ENCODE measurements around the gene BMP10. TPM values are rescaled to one million over a fixed set of nuclear protein-coding genes. Genes with fewer than 3 reads are reported as not detected.

Gene BMP10
- total RNA-seq, 2 donors from 2014 or later: not detected

- peaks cover 23% of the 10 kb centered on the region for H3K4me1 Mint-ChIP-seq
- TF ChIP-seq CTCF (conservative IDR thresholded peaks at IDR 0.05): no peak
- Histone ChIP-seq H3K9ac (ENCODE audit: extremely low read depth, low read length, poor library complexity, severe bottlenecking) (no peak overlapping the region), H3K4me1 (ENCODE audit: control insufficient read depth, insufficient read depth, low read length) (peaks cover 3% of the 10 kb centered on the region), H3K36me3 (ENCODE audit: control insufficient read depth, insufficient read depth, low read length) (no peaks in the 10 kb centered on the region), H3K4me3 (ENCODE audit: low read length) (no peak overlapping the region), H3K9me3 (ENCODE audit: control insufficient read depth, low read length) (no peaks in the 10 kb centered on the region), H3K27ac (ENCODE audit: low read depth, low read length) (no peak overlapping the region), H3K27me3 (ENCODE audit: control insufficient read depth, insufficient read depth, low read length, poor library complexity, severe bottlenecking) (peaks cover 54% of the 10 kb centered on the region)
- 82 to 88% methylated on average over 5 to 7 of the region's 7 CpGs for WGBS, 2 experiments (ENCODE audit: insufficient coverage in 1 of 2, insufficient read length in 1 of 2)
- H3K9me3 Mint-ChIP-seq: no peaks in the 10 kb centered on the region
- no peaks in the 10 kb centered on the region for H3K36me3 Mint-ChIP-seq (ENCODE audit: low read depth)
- no peak for DNase-seq
- no peak overlapping the region for H3K27ac Mint-ChIP-seq
- H3K4me3 Mint-ChIP-seq: no peak overlapping the region
- H3K27me3 Mint-ChIP-seq (ENCODE audit: insufficient read depth): peaks cover 66% of the 10 kb centered on the region
Observed at GRCh38 chr2:68862889-68863288, 8.3 kb downstream of the BMP10 start.

- no peak for TF ChIP-seq CTCF (conservative IDR thresholded peaks at IDR 0.05)
- H3K4me1 ChIP-seq (ENCODE audit: control insufficient read depth, insufficient read depth, low read length): peaks cover 3% of the 10 kb centered on the region
- Mint-ChIP-seq H3K9me3 (no peaks in the 10 kb centered on the region), H3K27ac (no peak overlapping the region), H3K4me3 (no peak overlapping the region), H3K4me1 (peaks cover 23% of the 10 kb centered on the region), H3K27me3 (ENCODE audit: insufficient read depth) (peaks cover 77% of the 10 kb centered on the region), H3K36me3 (ENCODE audit: low read depth) (no peaks in the 10 kb centered on the region)
- no peaks in the 10 kb centered on the region for H3K9me3 ChIP-seq (ENCODE audit: control insufficient read depth, low read length)
- peaks cover 70% of the 10 kb centered on the region for H3K27me3 ChIP-seq (ENCODE audit: control insufficient read depth, insufficient read depth, low read length, poor library complexity, severe bottlenecking)
- H3K9ac ChIP-seq (ENCODE audit: extremely low read depth, low read length, poor library complexity, severe bottlenecking): no peak overlapping the region
- no peaks in the 10 kb centered on the region for H3K36me3 ChIP-seq (ENCODE audit: control insufficient read depth, insufficient read depth, low read length)
- no peak for DNase-seq
- no peak overlapping the region for H3K4me3 ChIP-seq (ENCODE audit: low read length)
- no peak overlapping the region for H3K27ac ChIP-seq (ENCODE audit: low read depth, low read length)
Observed at GRCh38 chr2:68861330-68861729, 9.9 kb downstream of the BMP10 start.

DNA sequence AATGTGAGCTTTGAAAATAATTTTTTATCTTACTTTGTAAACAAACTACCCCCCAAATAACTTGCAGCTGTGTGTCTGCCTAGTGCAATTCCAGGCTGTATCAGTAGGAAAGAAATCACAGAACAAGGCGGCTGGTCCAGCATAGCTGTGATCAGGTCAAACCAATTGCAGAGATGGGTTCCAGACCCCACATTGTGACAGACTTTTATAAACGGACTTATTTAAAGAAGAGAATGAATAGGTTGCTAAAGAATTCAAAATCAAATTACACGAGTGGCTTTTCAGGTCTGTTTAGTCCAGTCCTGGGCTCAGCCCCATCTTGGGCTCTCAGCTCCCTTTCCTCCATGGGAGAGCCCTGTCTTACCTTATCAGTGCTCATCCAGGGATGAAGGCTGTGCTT, 11.1 kb downstream of the BMP10 start:
- DNase-seq: no peak
- no peak overlapping the region for H3K27ac Mint-ChIP-seq
- Histone ChIP-seq H3K4me3 (ENCODE audit: low read length) (no peak overlapping the region), H3K9ac (ENCODE audit: extremely low read depth, low read length, poor library complexity, severe bottlenecking) (no peak overlapping the region), H3K9me3 (ENCODE audit: control insufficient read depth, low read length) (no peaks in the 10 kb centered on the region), H3K36me3 (ENCODE audit: control insufficient read depth, insufficient read depth, low read length) (no peaks in the 10 kb centered on the region), H3K27me3 (ENCODE audit: control insufficient read depth, insufficient read depth, low read length, poor library complexity, severe bottlenecking) (peaks cover 70% of the 10 kb centered on the region), H3K27ac (ENCODE audit: low read depth, low read length) (no peak overlapping the region), H3K4me1 (ENCODE audit: control insufficient read depth, insufficient read depth, low read length) (peaks cover 3% of the 10 kb centered on the region)
- peaks cover 23% of the 10 kb centered on the region for H3K4me1 Mint-ChIP-seq
- no peaks in the 10 kb centered on the region for H3K36me3 Mint-ChIP-seq (ENCODE audit: low read depth)
- H3K4me3 Mint-ChIP-seq: no peak overlapping the region
- no peak for TF ChIP-seq CTCF (conservative IDR thresholded peaks at IDR 0.05)
- H3K27me3 Mint-ChIP-seq (ENCODE audit: insufficient read depth): peaks cover 70% of the 10 kb centered on the region
- WGBS, 2 experiments (ENCODE audit: insufficient coverage in 1 of 2, insufficient read length in 1 of 2): 87 to 89% methylated on average over 3 of the region's 3 CpGs
- H3K9me3 Mint-ChIP-seq: no peaks in the 10 kb centered on the region

Data from endodermal cell (in vitro differentiated cells).